ENCODE data around the gene TNXB. TPM values are rescaled to one million over a fixed set of nuclear protein-coding genes. Genes with fewer than 3 reads are reported as not detected.

Gene TNXB
- total and polyA plus RNA-seq, 2 experiments from 2014 or later: 2.0 to 6.0 TPM

DNA sequence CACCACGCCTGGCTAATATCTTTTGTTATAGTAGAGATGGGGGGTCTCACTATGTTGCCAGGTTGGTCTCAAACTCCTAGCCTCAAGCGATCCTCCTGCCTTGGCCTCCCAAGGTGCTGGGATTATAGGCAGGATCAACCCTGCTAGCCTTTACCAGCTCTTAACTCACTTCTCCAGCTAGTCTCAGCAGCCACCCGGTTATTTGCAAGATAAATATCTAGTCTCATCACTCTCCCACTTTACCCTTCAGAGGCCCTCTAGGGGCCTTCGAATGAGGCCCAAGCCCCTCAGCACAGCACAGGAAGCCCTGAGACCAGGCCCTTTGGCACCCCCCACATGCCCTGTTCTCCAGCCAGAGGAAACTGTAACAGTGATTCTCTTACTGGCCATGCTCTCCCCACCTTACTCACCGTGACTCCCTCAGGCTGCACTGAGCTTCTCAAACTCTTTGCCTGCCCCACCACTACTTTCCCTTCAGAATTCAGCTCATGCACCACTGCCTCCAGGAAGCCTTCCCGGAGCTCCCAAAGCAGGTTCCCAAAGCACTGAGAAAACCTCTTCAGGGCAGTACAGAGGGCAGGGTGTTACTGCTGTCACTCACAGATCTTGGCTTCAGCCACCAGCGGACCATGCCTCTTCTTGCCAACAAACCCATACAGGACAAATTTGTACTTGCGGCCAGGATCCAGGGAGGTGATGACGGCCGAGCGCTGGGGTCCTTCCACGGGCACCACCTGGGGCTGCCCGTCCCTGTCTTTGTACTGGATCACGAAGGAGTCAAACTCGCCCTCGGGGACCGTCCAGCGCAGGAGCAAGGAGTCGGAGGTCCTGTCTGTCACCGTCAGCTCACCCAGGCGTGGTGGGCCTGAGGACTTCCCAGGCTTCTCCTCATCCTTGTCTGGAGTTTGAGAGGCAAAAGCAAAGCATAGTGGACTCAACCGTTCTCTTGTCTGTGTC, 25.0 kb downstream of the TNXB start:
- Mint-ChIP-seq H3K27me3 (ENCODE audit: insufficient read depth, low read depth, poor library complexity) (peaks cover 24% of the 10 kb centered on the region), H3K36me3 (ENCODE audit: low read depth) (no peaks in the 10 kb centered on the region; the same call in 2 of the 3 replicates), H3K4me3 (no peak overlapping the region), H3K27ac (no peak overlapping the region; the same call in 1 of the 2 replicates), H3K9me3 (no peaks in the 10 kb centered on the region; the same call in 2 of the 3 replicates), H3K4me1 (peaks cover 16% of the 10 kb centered on the region; the same call in 2 of the 3 replicates)
- peaks cover 3% of the 10 kb centered on the region; the same call in 1 of the 2 replicates for H3K4me1 ChIP-seq (ENCODE audit: insufficient read depth)
- TF ChIP-seq POLR2AphosphoS5 (IDR thresholded peaks at IDR 0.05; ENCODE audit: low read depth): no peak
- TF ChIP-seq STAT1 (IDR thresholded peaks at IDR 0.05; ENCODE audit: unreplicated experiment): no peak
- no peak for TF ChIP-seq JUNB (IDR thresholded peaks at IDR 0.05; ENCODE audit: unreplicated experiment)
- no peak for TF ChIP-seq NANOG (IDR thresholded peaks at IDR 0.05; ENCODE audit: borderline replicate concordance)
- TF ChIP-seq ZNF331 (CRISPR knock-in tag; IDR thresholded peaks at IDR 0.05; ENCODE audit: low read depth): no peak
- TF ChIP-seq, protein P1, sequence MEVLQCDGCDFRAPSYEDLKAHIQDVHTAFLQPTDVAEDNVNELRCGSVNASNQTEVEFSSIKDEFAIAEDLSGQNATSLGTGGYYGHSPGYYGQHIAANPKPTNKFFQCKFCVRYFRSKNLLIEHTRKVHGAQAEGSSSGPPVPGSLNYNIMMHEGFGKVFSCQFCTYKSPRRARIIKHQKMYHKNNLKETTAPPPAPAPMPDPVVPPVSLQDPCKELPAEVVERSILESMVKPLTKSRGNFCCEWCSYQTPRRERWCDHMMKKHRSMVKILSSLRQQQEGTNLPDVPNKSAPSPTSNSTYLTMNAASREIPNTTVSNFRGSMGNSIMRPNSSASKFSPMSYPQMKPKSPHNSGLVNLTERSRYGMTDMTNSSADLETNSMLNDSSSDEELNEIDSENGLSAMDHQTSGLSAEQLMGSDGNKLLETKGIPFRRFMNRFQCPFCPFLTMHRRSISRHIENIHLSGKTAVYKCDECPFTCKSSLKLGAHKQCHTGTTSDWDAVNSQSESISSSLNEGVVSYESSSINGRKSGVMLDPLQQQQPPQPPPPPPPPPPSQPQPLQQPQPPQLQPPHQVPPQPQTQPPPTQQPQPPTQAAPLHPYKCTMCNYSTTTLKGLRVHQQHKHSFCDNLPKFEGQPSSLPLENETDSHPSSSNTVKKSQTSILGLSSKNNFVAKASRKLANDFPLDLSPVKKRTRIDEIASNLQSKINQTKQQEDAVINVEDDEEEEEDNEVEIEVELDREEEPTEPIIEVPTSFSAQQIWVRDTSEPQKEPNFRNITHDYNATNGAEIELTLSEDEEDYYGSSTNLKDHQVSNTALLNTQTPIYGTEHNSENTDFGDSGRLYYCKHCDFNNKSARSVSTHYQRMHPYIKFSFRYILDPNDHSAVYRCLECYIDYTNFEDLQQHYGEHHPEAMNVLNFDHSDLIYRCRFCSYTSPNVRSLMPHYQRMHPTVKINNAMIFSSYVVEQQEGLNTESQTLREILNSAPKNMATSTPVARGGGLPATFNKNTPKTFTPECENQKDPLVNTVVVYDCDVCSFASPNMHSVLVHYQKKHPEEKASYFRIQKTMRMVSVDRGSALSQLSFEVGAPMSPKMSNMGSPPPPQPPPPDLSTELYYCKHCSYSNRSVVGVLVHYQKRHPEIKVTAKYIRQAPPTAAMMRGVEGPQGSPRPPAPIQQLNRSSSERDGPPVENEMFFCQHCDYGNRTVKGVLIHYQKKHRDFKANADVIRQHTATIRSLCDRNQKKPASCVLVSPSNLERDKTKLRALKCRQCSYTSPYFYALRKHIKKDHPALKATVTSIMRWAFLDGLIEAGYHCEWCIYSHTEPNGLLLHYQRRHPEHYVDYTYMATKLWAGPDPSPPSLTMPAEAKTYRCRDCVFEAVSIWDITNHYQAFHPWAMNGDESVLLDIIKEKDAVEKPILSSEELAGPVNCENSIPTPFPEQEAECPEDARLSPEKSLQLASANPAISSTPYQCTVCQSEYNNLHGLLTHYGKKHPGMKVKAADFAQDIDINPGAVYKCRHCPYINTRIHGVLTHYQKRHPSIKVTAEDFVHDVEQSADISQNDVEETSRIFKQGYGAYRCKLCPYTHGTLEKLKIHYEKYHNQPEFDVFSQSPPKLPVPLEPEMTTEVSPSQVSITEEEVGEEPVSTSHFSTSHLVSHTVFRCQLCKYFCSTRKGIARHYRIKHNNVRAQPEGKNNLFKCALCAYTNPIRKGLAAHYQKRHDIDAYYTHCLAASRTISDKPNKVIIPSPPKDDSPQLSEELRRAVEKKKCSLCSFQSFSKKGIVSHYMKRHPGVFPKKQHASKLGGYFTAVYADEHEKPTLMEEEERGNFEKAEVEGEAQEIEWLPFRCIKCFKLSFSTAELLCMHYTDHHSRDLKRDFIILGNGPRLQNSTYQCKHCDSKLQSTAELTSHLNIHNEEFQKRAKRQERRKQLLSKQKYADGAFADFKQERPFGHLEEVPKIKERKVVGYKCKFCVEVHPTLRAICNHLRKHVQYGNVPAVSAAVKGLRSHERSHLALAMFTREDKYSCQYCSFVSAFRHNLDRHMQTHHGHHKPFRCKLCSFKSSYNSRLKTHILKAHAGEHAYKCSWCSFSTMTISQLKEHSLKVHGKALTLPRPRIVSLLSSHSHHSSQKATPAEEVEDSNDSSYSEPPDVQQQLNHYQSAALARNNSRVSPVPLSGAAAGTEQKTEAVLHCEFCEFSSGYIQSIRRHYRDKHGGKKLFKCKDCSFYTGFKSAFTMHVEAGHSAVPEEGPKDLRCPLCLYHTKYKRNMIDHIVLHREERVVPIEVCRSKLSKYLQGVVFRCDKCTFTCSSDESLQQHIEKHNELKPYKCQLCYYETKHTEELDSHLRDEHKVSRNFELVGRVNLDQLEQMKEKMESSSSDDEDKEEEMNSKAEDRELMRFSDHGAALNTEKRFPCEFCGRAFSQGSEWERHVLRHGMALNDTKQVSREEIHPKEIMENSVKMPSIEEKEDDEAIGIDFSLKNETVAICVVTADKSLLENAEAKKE (CRISPR knock-in tag; IDR thresholded peaks at IDR 0.05): no peak
- TF ChIP-seq, protein P2, sequence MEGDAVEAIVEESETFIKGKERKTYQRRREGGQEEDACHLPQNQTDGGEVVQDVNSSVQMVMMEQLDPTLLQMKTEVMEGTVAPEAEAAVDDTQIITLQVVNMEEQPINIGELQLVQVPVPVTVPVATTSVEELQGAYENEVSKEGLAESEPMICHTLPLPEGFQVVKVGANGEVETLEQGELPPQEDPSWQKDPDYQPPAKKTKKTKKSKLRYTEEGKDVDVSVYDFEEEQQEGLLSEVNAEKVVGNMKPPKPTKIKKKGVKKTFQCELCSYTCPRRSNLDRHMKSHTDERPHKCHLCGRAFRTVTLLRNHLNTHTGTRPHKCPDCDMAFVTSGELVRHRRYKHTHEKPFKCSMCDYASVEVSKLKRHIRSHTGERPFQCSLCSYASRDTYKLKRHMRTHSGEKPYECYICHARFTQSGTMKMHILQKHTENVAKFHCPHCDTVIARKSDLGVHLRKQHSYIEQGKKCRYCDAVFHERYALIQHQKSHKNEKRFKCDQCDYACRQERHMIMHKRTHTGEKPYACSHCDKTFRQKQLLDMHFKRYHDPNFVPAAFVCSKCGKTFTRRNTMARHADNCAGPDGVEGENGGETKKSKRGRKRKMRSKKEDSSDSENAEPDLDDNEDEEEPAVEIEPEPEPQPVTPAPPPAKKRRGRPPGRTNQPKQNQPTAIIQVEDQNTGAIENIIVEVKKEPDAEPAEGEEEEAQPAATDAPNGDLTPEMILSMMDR (conservative IDR thresholded peaks at IDR 0.05; ENCODE audit: low read depth in 2 of 2): no peak
- H3K4me2 ChIP-seq: no peak overlapping the region
- no peaks in the 10 kb centered on the region for H4K20me1 ChIP-seq (replicated peaks; ENCODE audit: insufficient read depth)
- peaks cover 11% of the 10 kb centered on the region for H3K27me3 ChIP-seq (ENCODE audit: insufficient read depth)
- no peak overlapping the region for H2AFZ ChIP-seq
- H3K79me2 ChIP-seq (replicated peaks; ENCODE audit: insufficient read depth): no peaks in the 10 kb centered on the region
- no peak overlapping the region for H3K4me3 ChIP-seq
- H3K27ac ChIP-seq (ENCODE audit: low read depth): no peak overlapping the region
- H3K9me2 ChIP-seq (ENCODE audit: insufficient read depth): no peaks in the 10 kb centered on the region
- no peaks in the 10 kb centered on the region for H3F3A ChIP-seq (replicated peaks; ENCODE audit: low read depth)
- DNase-seq (ENCODE audit: low spot score) (no peak), ATAC-seq (no peak)
- H3K36me3 ChIP-seq (ENCODE audit: insufficient read depth): no peaks in the 10 kb centered on the region
